HG03354 (cell line): ENCODE data around the gene ITPRID2.
"Not testable (repeated sequence)": the region's sequence is repeated elsewhere in the genome, so short reads cannot be mapped to it uniquely, and the experiment has no call there.

Source experiments
- ATAC-seq: cut with Tn5 transposase; IDR thresholded peaks from one replicate; pipeline ENCODE4 v1.9.1; 2021; ENCODE audit warnings: mild to moderate bottlenecking; ENCODE audit not compliant: unreplicated experiment, poor library complexity, severe bottlenecking

Gene ITPRID2

GRCh38 chr2:181954538-181954883, 63.0 kb downstream of the ITPRID2 start:
- ATAC-seq, result peak; percentile 13

GRCh38 chr2:181955010-181955409, 63.5 kb downstream of the ITPRID2 start:
- ATAC-seq, result no peak

GRCh38 chr2:181955866-181956265, 64.3 kb downstream of the ITPRID2 start:
- not testable (repeated sequence) for ATAC-seq

GRCh38 chr2:181957668-181958067, 66.1 kb downstream of the ITPRID2 start:
- ATAC-seq, result no peak

GRCh38 chr2:181958726-181959125, 67.2 kb downstream of the ITPRID2 start:
- ATAC-seq, result no peak

GRCh38 chr2:181959508-181959907, 68.0 kb downstream of the ITPRID2 start:
- no peak for ATAC-seq

GRCh38 chr2:181961167-181961566, 69.6 kb downstream of the ITPRID2 start:
- not testable (repeated sequence) for ATAC-seq

- ATAC-seq, result no peak
These were observed 70.6 kb downstream of the ITPRID2 start for GRCh38 chr2:181962142-181962541.

- ATAC-seq, result no peak
These were observed 78.7 kb downstream of the ITPRID2 start for GRCh38 chr2:181970160-181970794.

- ATAC-seq, result no peak
These were observed 79.5 kb downstream of the ITPRID2 start for GRCh38 chr2:181971032-181971431.

GRCh38 chr2:181972431-181973170, 81.1 kb downstream of the ITPRID2 start:
- no peak for ATAC-seq

- ATAC-seq, result no peak
These were observed 81.7 kb downstream of the ITPRID2 start for GRCh38 chr2:181973171-181973783.

- peak; percentile 56 for ATAC-seq
These were observed 86.3 kb downstream of the ITPRID2 start for GRCh38 chr2:181977661-181978350.

GRCh38 chr2:181978351-181979150, 87.0 kb downstream of the ITPRID2 start:
- peak; percentile 35 for ATAC-seq
